ENCODE results near the gene RASGRF1. TPM values are rescaled to one million over a fixed set of nuclear protein-coding genes. Genes with fewer than 3 reads are reported as not detected.
"Not testable (repeated sequence)": the region's sequence is repeated elsewhere in the genome, so short reads cannot be mapped to it uniquely, and the experiment has no call there.

The RASGRF1 gene
- total RNA-seq, 2 experiments from 2014 or later, result not detected

- H3K4me3 Mint-ChIP-seq, result no peak overlapping the region
- ChIA-PET CTCF (no interaction called here), POLR2A (no interaction called here)
- H3K4me1 Mint-ChIP-seq, result no peaks in the 10 kb centered on the region
- no peaks in the 10 kb centered on the region for H3K9me3 Mint-ChIP-seq
- peaks cover 22% of the 10 kb centered on the region for H3K27me3 Mint-ChIP-seq
- no peak overlapping the region for H3K27ac Mint-ChIP-seq
- DNase-seq, result no peak
- no peaks in the 10 kb centered on the region for H3K36me3 Mint-ChIP-seq (ENCODE audit: low read depth)
These were observed 54.3 kb downstream of the RASGRF1 start for GRCh38 chr15:79036323-79036722.

GRCh38 chr15:79035814-79036213 is 54.8 kb downstream of the RASGRF1 start:
- H3K27me3 Mint-ChIP-seq, result peaks cover 20% of the 10 kb centered on the region
- DNase-seq, result no peak
- H3K4me1 Mint-ChIP-seq, result no peaks in the 10 kb centered on the region
- no peak overlapping the region for H3K4me3 Mint-ChIP-seq
- no peaks in the 10 kb centered on the region for H3K36me3 Mint-ChIP-seq (ENCODE audit: low read depth)
- POLR2A ChIA-PET, result no interaction called here
- H3K9me3 Mint-ChIP-seq, result no peaks in the 10 kb centered on the region
- CTCF ChIA-PET, result interaction anchor here (0.8 kb wide), 1 partner anchor 9 kb away, joined by 3 read pairs; no protein-coding TSS in a partner anchor
- H3K27ac Mint-ChIP-seq, result no peak overlapping the region

GRCh38 chr15:79035111-79035601 is 55.4 kb downstream of the RASGRF1 start:
- ChIA-PET POLR2A (no interaction called here), CTCF (interaction anchor here (0.8 kb wide), 1 partner anchor 9 kb away, joined by 3 read pairs; no protein-coding TSS in a partner anchor)
- Mint-ChIP-seq H3K9me3 (no peaks in the 10 kb centered on the region), H3K4me3 (no peak overlapping the region), H3K27me3 (peaks cover 20% of the 10 kb centered on the region), H3K36me3 (ENCODE audit: low read depth) (no peaks in the 10 kb centered on the region), H3K4me1 (no peaks in the 10 kb centered on the region), H3K27ac (no peak overlapping the region)
- DNase-seq, result no peak

GRCh38 chr15:79034284-79034683 is 56.3 kb downstream of the RASGRF1 start:
- H3K4me1 Mint-ChIP-seq, result no peaks in the 10 kb centered on the region
- H3K36me3 Mint-ChIP-seq (ENCODE audit: low read depth), result no peaks in the 10 kb centered on the region
- ChIA-PET POLR2A (no interaction called here), CTCF (interaction anchor here (0.7 kb wide), 1 partner anchor 123 kb away, joined by 8 read pairs; no protein-coding TSS in a partner anchor)
- no peak overlapping the region for H3K4me3 Mint-ChIP-seq
- no peak overlapping the region for H3K27ac Mint-ChIP-seq
- H3K27me3 Mint-ChIP-seq, result peaks cover 20% of the 10 kb centered on the region
- no peak for DNase-seq
- no peaks in the 10 kb centered on the region for H3K9me3 Mint-ChIP-seq

- DNase-seq, result no peak
- CTCF ChIA-PET, result interaction anchor here (0.6 kb wide), 1 partner anchor 172 kb away, joined by 4 read pairs; no protein-coding TSS in a partner anchor
- Mint-ChIP-seq H3K27me3 (peaks cover 20% of the 10 kb centered on the region), H3K4me1 (no peaks in the 10 kb centered on the region), H3K27ac (no peak overlapping the region), H3K4me3 (no peak overlapping the region), H3K36me3 (ENCODE audit: low read depth) (no peaks in the 10 kb centered on the region), H3K9me3 (no peaks in the 10 kb centered on the region)
- POLR2A ChIA-PET, result no interaction called here
These were observed 57.9 kb downstream of the RASGRF1 start for GRCh38 chr15:79032656-79033055.

- H3K4me1 Mint-ChIP-seq, result no peaks in the 10 kb centered on the region
- no peaks in the 10 kb centered on the region for H3K9me3 Mint-ChIP-seq
- POLR2A ChIA-PET, result no interaction called here
- no peak for DNase-seq
- no peak overlapping the region for H3K4me3 Mint-ChIP-seq
- H3K36me3 Mint-ChIP-seq (ENCODE audit: low read depth), result no peaks in the 10 kb centered on the region
- CTCF ChIA-PET, result interaction anchor here (1.1 kb wide), 1 partner anchor 153 kb away, joined by 3 read pairs; no protein-coding TSS in a partner anchor
- H3K27ac Mint-ChIP-seq, result no peak overlapping the region
- H3K27me3 Mint-ChIP-seq, result peaks cover 17% of the 10 kb centered on the region
These were observed 58.8 kb downstream of the RASGRF1 start for GRCh38 chr15:79031821-79032220.

DNA sequence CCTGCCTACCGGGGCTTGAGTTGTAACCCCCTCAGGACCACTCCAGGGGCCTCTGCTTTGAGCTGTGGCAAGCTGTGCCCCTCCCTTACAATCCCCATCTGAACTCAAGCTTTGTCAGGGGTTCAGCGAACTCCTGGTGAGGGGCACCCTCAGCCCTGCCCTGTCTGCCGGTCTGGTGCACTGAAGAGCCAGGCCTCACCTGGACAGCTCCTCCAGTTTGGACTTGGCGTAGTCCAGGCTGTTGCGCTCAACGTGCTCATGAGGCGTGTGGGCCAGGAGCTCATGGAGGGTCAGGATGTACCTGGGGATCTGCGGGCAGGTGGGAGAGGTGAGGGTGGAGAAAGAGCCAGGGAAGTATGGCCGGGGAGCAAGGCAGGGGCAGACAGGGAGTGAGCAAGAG is 59.4 kb downstream of the RASGRF1 start:
- no peaks in the 10 kb centered on the region for H3K9me3 Mint-ChIP-seq
- DNase-seq, result no peak
- ChIA-PET POLR2A (no interaction called here), CTCF (interaction anchor here (1.1 kb wide), 1 partner anchor 153 kb away, joined by 3 read pairs; no protein-coding TSS in a partner anchor)
- peaks cover 11% of the 10 kb centered on the region for H3K27me3 Mint-ChIP-seq
- H3K4me1 Mint-ChIP-seq, result no peaks in the 10 kb centered on the region
- no peaks in the 10 kb centered on the region for H3K36me3 Mint-ChIP-seq (ENCODE audit: low read depth)
- no peak overlapping the region for H3K27ac Mint-ChIP-seq
- no peak overlapping the region for H3K4me3 Mint-ChIP-seq

DNA sequence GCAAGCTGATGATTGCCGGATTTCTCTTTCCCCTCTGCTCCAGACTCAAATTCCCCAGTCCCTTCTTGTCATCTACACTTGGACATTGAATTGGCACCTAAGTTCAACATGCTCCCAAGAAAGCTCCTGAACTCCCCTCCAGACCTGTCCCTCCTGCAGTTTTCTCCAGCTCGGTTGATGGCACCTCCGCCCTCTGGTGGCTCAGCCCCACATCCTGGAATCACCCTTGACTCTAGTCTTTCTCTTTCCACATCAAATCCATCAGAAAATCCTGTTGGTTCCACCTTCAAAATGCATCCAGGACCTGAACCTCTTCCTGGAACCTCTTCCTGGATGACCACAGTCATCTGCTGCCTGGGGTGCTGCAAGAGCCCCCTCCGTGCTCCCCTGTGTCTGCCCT is 60.1 kb downstream of the RASGRF1 start:
- Mint-ChIP-seq H3K27ac (no peak overlapping the region), H3K4me1 (no peaks in the 10 kb centered on the region), H3K36me3 (ENCODE audit: low read depth) (no peaks in the 10 kb centered on the region), H3K9me3 (no peaks in the 10 kb centered on the region), H3K27me3 (peaks cover 6% of the 10 kb centered on the region), H3K4me3 (no peak overlapping the region)
- POLR2A ChIA-PET, result no interaction called here
- DNase-seq, result no peak
- CTCF ChIA-PET, result no interaction called here

GRCh38 chr15:79028411-79028964 is 62.1 kb downstream of the RASGRF1 start:
- CTCF ChIA-PET, result interaction anchor here (1.1 to 1.4 kb wide), 6 partner anchors 21 to 178 kb away, joined by 3 to 8 read pairs (median 4); no protein-coding TSS in a partner anchor
- H3K27me3 Mint-ChIP-seq, result no peaks in the 10 kb centered on the region
- H3K4me1 Mint-ChIP-seq, result no peaks in the 10 kb centered on the region
- POLR2A ChIA-PET, result no interaction called here
- H3K4me3 Mint-ChIP-seq, result no peak overlapping the region
- no peak overlapping the region for H3K27ac Mint-ChIP-seq
- H3K9me3 Mint-ChIP-seq, result peaks cover 3% of the 10 kb centered on the region
- H3K36me3 Mint-ChIP-seq (ENCODE audit: low read depth), result no peaks in the 10 kb centered on the region
- DNase-seq, result peak; percentile 37

- ChIA-PET CTCF (interaction anchor here (1.1 to 1.4 kb wide), 7 partner anchors 21 to 179 kb away, joined by 3 to 8 read pairs (median 3); no protein-coding TSS in a partner anchor), POLR2A (no interaction called here)
- H3K36me3 Mint-ChIP-seq (ENCODE audit: low read depth), result no peaks in the 10 kb centered on the region
- H3K4me1 Mint-ChIP-seq, result no peaks in the 10 kb centered on the region
- H3K4me3 Mint-ChIP-seq, result no peak overlapping the region
- peaks cover 3% of the 10 kb centered on the region for H3K9me3 Mint-ChIP-seq
- DNase-seq, result no peak
- H3K27ac Mint-ChIP-seq, result no peak overlapping the region
- H3K27me3 Mint-ChIP-seq, result no peaks in the 10 kb centered on the region
These were observed 62.8 kb downstream of the RASGRF1 start for GRCh38 chr15:79027532-79028410.

GRCh38 chr15:79025802-79026201 is 64.8 kb downstream of the RASGRF1 start:
- H3K4me3 Mint-ChIP-seq, result no peak overlapping the region
- DNase-seq, result no peak
- no peaks in the 10 kb centered on the region for H3K27me3 Mint-ChIP-seq
- CTCF ChIA-PET, result interaction anchor here (1.1 to 1.6 kb wide), 2 partner anchors 10 to 120 kb away, joined by 3 read pairs; no protein-coding TSS in a partner anchor
- peaks cover 3% of the 10 kb centered on the region for H3K9me3 Mint-ChIP-seq
- H3K4me1 Mint-ChIP-seq, result no peaks in the 10 kb centered on the region
- H3K27ac Mint-ChIP-seq, result no peak overlapping the region
- POLR2A ChIA-PET, result no interaction called here
- no peaks in the 10 kb centered on the region for H3K36me3 Mint-ChIP-seq (ENCODE audit: low read depth)

- H3K27me3 Mint-ChIP-seq, result no peaks in the 10 kb centered on the region
- POLR2A ChIA-PET, result no interaction called here
These were observed 65.4 kb downstream of the RASGRF1 start for GRCh38 chr15:79025201-79025600.

DNA sequence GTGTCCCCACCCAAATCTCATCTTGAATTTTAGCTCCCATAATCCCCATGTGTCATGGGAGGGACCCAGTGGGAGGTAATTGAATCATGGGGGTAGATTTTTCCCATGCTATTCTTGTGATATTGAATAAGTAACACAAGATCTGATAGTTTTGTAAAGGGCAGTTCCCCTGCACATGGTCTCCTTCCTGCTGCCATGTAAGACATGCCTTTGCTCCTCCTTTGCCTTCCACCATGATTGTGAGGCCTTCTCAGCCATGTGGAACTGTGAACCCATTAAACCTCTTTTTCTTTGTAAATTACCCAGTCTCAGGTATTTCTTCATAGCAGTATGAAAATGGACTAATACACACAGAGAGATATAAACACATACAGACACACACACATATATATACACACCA is 66.1 kb downstream of the RASGRF1 start:
- H3K36me3 Mint-ChIP-seq (ENCODE audit: low read depth); H3K27me3 Mint-ChIP-seq; H3K27ac Mint-ChIP-seq; DNase-seq; CTCF ChIA-PET; POLR2A ChIA-PET; H3K4me3 Mint-ChIP-seq; H3K9me3 Mint-ChIP-seq; H3K4me1 Mint-ChIP-seq: not testable (repeated sequence)

More at GRCh38 chr15:79025201-79025600, 65.4 kb downstream of the RASGRF1 start:
- CTCF ChIA-PET, result interaction anchor here (1.1 kb wide), 1 partner anchor 120 kb away, joined by 3 read pairs; no protein-coding TSS in a partner anchor
- Mint-ChIP-seq H3K36me3 (ENCODE audit: low read depth) (no peaks in the 10 kb centered on the region), H3K4me1 (no peaks in the 10 kb centered on the region), H3K27ac (no peak overlapping the region), H3K4me3 (no peak overlapping the region), H3K9me3 (peaks cover 3% of the 10 kb centered on the region)
- peak; percentile 20 for DNase-seq

Data from activated CD4-positive, alpha-beta T cell treated with anti-CD3 and anti-CD28 coated beads, Interleukin-2, amount 10 ng/mL, durations not matched to agents 7 days and 5 days (primary cell).